ENCODE results near the gene CHGA.

CHGA gene

DNA sequence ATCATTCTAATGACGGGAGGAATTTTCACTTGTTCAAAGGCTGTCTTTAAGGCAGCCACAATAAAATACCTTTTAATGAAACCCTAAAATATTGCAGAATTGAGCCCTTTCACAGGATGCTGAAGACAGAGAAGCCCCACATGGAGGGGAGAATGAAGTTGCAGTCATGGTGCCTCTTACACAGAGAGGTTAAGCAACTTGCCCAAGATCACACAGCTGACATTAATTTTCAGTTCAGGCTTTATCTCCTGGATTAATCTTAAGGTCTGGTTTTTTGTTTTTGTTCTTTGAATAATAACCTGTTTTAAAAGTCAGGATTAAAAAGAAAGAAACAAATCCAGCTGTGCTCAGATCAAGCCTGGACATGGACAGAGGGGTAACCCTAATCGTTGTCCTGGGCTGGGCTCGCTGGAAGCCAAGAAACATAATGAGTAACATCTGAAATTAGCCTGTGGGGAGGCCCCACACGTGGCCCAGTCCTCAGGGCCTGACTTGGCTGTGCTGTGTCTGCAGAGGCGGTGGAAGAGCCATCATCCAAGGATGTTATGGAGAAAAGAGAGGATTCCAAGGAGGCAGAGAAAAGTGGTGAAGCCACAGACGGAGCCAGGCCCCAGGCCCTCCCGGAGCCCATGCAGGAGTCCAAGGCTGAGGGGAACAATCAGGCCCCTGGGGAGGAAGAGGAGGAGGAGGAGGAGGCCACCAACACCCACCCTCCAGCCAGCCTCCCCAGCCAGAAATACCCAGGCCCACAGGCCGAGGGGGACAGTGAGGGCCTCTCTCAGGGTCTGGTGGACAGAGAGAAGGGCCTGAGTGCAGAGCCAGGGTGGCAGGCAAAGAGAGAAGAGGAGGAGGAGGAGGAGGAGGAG is 8.0 kb downstream of the CHGA start:
- no peak for DNase-seq

- no peak for DNase-seq
These were observed 8.9 kb downstream of the CHGA start for GRCh38 chr14:92931681-92932447.

GRCh38 chr14:92932448-92933395 is 9.8 kb downstream of the CHGA start:
- no peak for DNase-seq

DNA sequence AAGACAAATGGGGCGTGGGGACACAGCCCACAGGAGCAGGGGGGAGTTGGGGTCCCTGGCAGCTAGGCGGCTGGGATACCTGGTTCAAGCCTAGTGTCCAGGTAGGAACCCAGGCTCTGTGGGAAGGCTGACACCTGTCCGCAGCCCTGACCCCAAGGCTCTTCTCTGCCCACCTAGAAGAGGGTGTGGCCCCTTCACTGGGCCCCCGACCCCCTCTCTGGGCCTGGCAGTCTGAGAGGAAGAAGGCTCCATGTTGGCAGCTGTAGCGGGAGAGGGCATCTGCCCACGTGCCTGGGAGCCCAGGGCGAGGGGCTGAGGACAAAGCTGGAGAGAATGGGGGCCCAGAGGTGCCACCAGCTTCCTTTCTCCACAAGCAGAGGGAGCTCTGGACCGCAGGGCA is 10.5 kb downstream of the CHGA start:
- no peak for DNase-seq

- DNase-seq: no peak
These were observed 11.5 kb downstream of the CHGA start for GRCh38 chr14:92934196-92935085.

GRCh38 chr14:92935446-92935845 is 12.5 kb downstream of the CHGA start:
- no peak for DNase-seq

- DNase-seq: no peak
These were observed 13.1 kb downstream of the CHGA start for GRCh38 chr14:92936085-92936484.

- DNase-seq: no peak
These were observed 14.3 kb downstream of the CHGA start for GRCh38 chr14:92937051-92937937.

DNA sequence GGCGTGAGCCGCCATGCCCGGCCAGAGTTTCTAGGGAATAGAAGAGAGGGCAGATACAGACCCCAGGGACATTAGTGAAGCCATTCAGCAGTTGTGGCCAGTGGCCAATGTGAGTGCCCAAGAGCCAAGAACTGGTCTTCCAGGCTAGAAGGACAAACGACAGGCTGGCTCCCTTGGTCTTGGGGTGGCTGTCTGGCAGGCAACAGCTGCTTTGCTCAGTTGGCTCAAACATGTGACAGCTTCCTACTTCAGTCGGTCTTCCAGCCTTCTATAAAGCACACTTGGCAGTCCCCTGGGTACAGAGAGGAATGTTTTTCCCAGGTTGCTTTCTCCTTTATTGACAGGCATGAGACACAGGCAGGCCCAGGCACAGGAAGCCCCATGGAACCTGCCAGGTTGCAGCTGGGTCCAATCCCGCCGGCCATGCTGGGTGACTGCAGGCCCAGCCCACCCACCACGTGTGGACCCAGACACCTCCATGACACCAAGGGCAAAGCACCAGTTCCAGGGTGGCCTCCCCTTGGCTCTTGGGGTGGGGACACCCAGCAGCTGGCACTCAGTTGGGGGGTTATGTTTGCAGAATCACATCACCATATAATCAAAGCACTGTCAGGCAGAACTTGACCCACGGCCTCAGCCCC is 15.4 kb downstream of the CHGA start:
- no peak for DNase-seq

GRCh38 chr14:92938890-92939671 is 16.1 kb downstream of the CHGA start:
- DNase-seq: no peak

DNA sequence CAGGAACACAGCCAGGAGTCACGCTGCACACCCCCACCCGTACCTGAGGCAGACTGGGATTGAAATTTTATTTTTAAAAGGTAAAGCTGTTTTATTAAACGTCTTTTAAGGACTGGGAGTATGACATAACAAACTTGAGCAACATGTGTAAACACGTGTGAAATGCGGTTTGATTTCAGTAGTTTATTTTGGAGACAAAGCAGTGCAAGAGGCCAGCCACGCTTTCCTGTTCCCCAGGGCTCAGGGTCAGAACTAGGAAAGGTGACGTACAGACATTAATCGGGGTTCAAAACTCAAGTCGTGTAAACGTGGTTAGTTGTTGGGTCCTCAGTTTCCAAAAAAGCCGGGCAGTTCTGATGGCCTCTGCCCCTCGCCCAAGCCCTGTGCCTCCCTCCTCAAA is 16.7 kb downstream of the CHGA start:
- DNase-seq: no peak

GRCh38 chr14:92940543-92940942 is 17.6 kb downstream of the CHGA start:
- DNase-seq: no peak

GRCh38 chr14:92941531-92941930 is 18.6 kb downstream of the CHGA start:
- DNase-seq: no peak

DNA sequence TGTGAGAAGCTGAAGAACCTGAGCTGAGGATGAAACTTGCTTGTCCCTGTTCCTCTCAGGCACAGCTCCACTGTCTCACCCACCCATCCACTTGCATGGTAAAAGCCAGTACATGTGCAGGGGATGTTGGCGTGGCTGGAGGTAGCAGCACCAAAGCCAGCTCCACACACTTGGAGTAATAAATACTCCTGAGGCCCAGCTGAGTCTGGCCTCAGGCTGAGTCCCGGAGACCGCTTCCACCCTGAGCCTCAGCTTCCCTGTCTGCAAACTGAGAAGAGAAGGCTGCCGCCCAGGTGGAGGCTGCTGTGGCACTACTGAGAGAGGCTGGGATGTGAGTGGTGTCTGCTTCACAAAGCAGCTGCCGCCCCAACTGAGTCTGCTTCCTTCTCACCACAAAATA is 19.2 kb downstream of the CHGA start:
- DNase-seq: no peak

GRCh38 chr14:92942576-92942975 is 19.6 kb downstream of the CHGA start:
- DNase-seq: no peak

DNA sequence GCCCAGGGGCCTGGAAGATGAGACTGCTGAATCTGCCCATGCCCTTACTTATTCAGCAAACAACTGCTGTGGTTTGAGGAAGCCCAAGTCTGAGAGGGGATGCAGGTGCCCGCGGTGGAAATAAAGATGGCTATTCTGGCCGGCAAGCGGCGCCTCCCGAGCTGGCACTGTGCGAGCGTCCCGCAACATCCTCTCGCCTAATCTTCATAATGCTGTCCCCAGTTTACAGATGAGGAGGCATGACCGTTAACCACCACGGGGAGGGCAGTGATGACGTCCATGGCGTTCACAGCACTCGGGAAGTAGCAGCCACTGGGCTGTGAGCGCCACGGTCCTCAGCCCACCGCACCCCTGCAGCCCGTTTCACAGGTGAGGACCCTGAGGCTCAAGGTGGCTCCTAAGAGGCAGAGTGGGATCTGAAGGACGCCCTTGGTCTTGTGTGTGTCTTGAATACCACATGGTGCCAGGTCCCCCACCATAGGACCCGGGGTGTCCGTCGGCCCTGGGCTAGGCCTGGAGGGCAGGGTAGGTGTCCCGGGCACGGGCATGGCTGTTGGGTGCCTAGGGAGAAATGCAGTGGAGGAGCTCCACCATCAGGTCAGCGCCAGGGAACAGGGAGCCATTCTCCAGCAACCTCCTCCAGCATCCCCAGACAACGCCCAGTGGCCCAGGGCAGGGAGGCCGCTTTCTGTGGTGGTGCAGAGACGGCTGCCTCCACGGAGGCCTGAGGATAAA is 20.2 kb downstream of the CHGA start:
- DNase-seq: no peak

DNA sequence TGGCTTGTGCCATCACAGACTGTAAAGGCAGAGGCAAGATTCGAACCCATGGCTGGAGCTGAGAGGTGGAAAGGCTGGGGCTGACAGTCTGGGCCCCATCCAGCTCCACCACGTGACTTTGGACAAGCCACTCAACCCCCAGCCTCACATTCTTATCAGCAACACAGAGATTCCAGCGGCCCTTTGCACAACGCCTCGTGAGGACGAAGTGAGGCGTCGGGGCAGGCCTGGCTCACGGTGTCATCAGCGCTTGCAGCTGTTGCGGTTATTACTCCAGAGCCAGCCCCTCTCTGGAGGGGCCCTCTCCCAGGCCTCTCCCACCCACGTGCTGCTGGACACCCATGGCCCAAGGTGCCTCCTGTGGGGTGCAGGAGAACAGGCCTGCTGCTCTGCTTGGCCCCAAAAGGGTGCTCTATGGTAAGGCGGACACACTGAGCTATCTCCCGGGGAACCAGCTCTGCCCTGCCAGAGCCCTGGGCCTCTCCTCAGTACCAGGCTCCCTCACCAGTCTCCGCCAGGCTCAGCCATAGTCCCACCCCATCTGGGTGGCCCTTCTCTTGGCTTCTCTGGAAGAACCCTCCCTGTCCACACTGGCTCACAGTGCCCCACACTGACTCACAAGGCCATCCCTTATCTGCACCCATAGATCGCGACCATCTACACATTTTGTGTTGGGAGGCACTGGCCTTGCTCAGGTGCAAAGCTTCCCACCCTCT is 21.1 kb downstream of the CHGA start:
- DNase-seq: no peak

DNA sequence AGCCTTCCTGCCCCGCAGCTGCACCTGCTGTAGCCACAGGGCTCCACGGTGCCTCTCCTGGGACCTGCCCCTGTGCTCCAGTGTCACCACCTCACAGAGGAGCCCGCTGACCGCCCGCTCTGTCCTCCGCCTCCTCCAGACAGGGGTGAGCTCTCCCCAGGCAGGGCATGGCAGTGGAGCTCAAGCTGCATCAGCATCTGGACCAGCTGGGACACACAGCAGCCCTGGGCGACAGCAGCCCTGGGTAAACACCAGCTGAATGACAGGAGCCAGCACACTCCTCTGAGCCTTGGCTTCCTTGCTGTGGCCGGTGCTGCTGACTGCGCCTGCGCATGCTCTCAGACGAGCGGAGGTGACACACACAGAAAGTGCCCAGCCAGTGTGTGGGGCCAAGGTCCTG is 22.0 kb downstream of the CHGA start:
- no peak for DNase-seq
